MM.1S (cell line): ENCODE results near the gene ASCC2.
"Not testable (repeated sequence)": the region's sequence is repeated elsewhere in the genome, so short reads cannot be mapped to it uniquely, and the experiment has no call there.

ENCODE experiments used
- DNase-seq: peaks from one replicate; pipeline ENCODE4 v3.0.0-alpha.2; 2015
- H2AFZ ChIP-seq: fragments of 300-600 bp; sonication (generic); 2 replicates; pipeline ENCODE4 v1.6.0; 2016; ENCODE audit warnings: antibody characterized with exemption, low read length
- H3F3A ChIP-seq: fragments of 300-600 bp; sonication (generic); 2 replicates; pipeline ENCODE4 v1.6.1; 2016; ENCODE audit warnings: mild to moderate bottlenecking, antibody characterized with exemption, low read length, moderate library complexity, mixed read lengths; ENCODE audit not compliant: insufficient read depth
- H3K27ac ChIP-seq: fragments of 300-600 bp; sonication (generic); 2 replicates; pipeline ENCODE4 v1.5.1; 2016; ENCODE audit warnings: mild to moderate bottlenecking, low read length
- H3K27me3 ChIP-seq: fragments of 300-600 bp; sonication (generic); replicated peaks from 2 replicates; pipeline ENCODE4 v1.6.0; 2016; ENCODE audit warnings: low read length; ENCODE audit not compliant: insufficient read depth
- H3K36me3 ChIP-seq: fragments of 300-600 bp; sonication (generic); replicated peaks from 2 replicates; pipeline ENCODE4 v1.6.1; 2016; ENCODE audit warnings: mild to moderate bottlenecking, low read length, mixed read lengths; ENCODE audit not compliant: insufficient read depth
- H3K4me1 ChIP-seq: fragments of 300-600 bp; sonication (generic); 2 replicates; pipeline ENCODE4 v1.6.1; 2016; ENCODE audit warnings: low read length, mixed read lengths
- H3K4me2 ChIP-seq: fragments of 300-600 bp; sonication (generic); 2 replicates; pipeline ENCODE4 v1.6.0; 2016; ENCODE audit warnings: low read depth, low read length
- H3K4me3 ChIP-seq: fragments of 300-600 bp; sonication (generic); 2 replicates; pipeline ENCODE4 v1.5.1; 2016; ENCODE audit warnings: low read length, mixed read lengths
- H3K79me2 ChIP-seq: fragments of 300-600 bp; sonication (generic); 2 replicates; pipeline ENCODE4 v1.6.1; 2016; ENCODE audit warnings: mixed run types, low read length, mixed read lengths
- H3K9ac ChIP-seq: fragments of 300-600 bp; sonication (generic); 2 replicates; pipeline ENCODE4 v1.6.1; 2016; ENCODE audit warnings: low read length, mixed read lengths
- H3K9me2 ChIP-seq: fragments of 300-600 bp; sonication (generic); replicated peaks from 2 replicates; pipeline ENCODE4 v1.6.1; 2016; ENCODE audit warnings: mild to moderate bottlenecking, low read length, mixed read lengths; ENCODE audit not compliant: insufficient read depth
- H3K9me3 ChIP-seq: fragments of 300-600 bp; sonication (generic); replicated peaks from 2 replicates; pipeline ENCODE4 v1.6.1; 2016; ENCODE audit warnings: mild to moderate bottlenecking, low read length, mixed read lengths; ENCODE audit not compliant: insufficient read depth
- H4K20me1 ChIP-seq: fragments of 300-600 bp; sonication (generic); 2 replicates; pipeline ENCODE4 v1.6.1; 2016; ENCODE audit warnings: mild to moderate bottlenecking, low read length, moderate library complexity, mixed read lengths; ENCODE audit not compliant: insufficient read depth
- CTCF ChIP-seq: fragments of 300-600 bp; sonication (generic); IDR thresholded peaks from 2 replicates; pipeline ENCODE4 v1.5.1; 2016; ENCODE audit warnings: antibody characterized with exemption, low read length, mixed read lengths
- EZH2 ChIP-seq: fragments of 300-600 bp; sonication (generic); optimal IDR thresholded peaks from 2 replicates; pipeline ENCODE3; 2017; ENCODE audit warnings: low read depth, mild to moderate bottlenecking, antibody characterized with exemption, low read length, mixed read lengths
- EZH2phosphoT487 ChIP-seq: fragments of 300-600 bp; sonication (generic); IDR thresholded peaks from 2 replicates; pipeline ENCODE4 v1.6.1; 2018; ENCODE audit warnings: antibody characterized with exemption, low read length

The ASCC2 gene

DNA sequence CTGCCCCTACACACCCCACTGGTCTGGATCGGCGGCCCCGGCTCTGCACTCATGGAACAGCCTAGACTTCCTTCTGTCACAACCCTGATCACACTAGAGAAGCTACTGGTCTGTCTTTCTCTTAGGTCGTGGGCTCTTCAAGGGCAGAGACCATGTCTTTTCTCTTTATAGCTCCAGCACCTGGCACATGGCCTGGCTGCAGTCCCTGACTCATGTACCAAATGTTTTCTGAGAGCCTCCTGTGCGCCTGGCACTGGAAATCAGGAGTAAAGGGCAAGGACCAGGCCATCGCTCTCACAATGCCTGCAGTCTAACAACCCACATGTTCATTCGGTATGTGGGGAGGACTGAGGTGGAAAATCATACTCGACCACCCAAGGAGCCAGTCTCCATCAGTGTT lies 7.5 kb downstream of the ASCC2 start:
- no peak overlapping the region for H2AFZ ChIP-seq
- peaks cover 10% of the 10 kb centered on the region for H3K79me2 ChIP-seq
- H3K9ac ChIP-seq, result no peak overlapping the region
- no peaks in the 10 kb centered on the region for H3K36me3 ChIP-seq
- TF ChIP-seq EZH2, result no peak
- TF ChIP-seq EZH2phosphoT487, result no peak
- no peak for TF ChIP-seq CTCF
- DNase-seq, result no peak
- H3F3A ChIP-seq, result no peaks in the 10 kb centered on the region
- no peaks in the 10 kb centered on the region for H4K20me1 ChIP-seq
- no peak overlapping the region for H3K4me3 ChIP-seq
- no peaks in the 10 kb centered on the region for H3K4me1 ChIP-seq
- no peak overlapping the region for H3K4me2 ChIP-seq
- no peaks in the 10 kb centered on the region for H3K27me3 ChIP-seq
- H3K27ac ChIP-seq, result no peak overlapping the region
- no peaks in the 10 kb centered on the region for H3K9me2 ChIP-seq
- no peaks in the 10 kb centered on the region for H3K9me3 ChIP-seq

GRCh38 chr22:29827726-29828125 lies 10.3 kb downstream of the ASCC2 start:
- H3K36me3 ChIP-seq, H2AFZ ChIP-seq, H3K4me3 ChIP-seq, H3K27ac ChIP-seq, H3K9me2 ChIP-seq, H3K4me1 ChIP-seq, DNase-seq, H3K9me3 ChIP-seq, H3K4me2 ChIP-seq, H3K9ac ChIP-seq, H4K20me1 ChIP-seq, H3F3A ChIP-seq, H3K79me2 ChIP-seq, H3K27me3 ChIP-seq: not testable (repeated sequence)

GRCh38 chr22:29827091-29827490 lies 11.0 kb downstream of the ASCC2 start:
- no peak for DNase-seq
- TF ChIP-seq EZH2phosphoT487 (no peak), EZH2 (no peak), CTCF (no peak)
- no peaks in the 10 kb centered on the region for H3K36me3 ChIP-seq

GRCh38 chr22:29825578-29825977 lies 12.5 kb downstream of the ASCC2 start:
- H3K4me3 ChIP-seq, result no peak overlapping the region
- H3K27ac ChIP-seq, result no peak overlapping the region
- H3F3A ChIP-seq, result no peaks in the 10 kb centered on the region
- H3K36me3 ChIP-seq, result no peaks in the 10 kb centered on the region
- no peaks in the 10 kb centered on the region for H3K79me2 ChIP-seq
- no peak overlapping the region for H3K9ac ChIP-seq
- TF ChIP-seq CTCF (no peak), EZH2 (no peak), EZH2phosphoT487 (no peak)
- no peak for DNase-seq
- H3K9me2 ChIP-seq, result no peaks in the 10 kb centered on the region
- no peaks in the 10 kb centered on the region for H4K20me1 ChIP-seq
- H3K4me2 ChIP-seq, result no peak overlapping the region
- H2AFZ ChIP-seq, result no peak overlapping the region
- no peaks in the 10 kb centered on the region for H3K4me1 ChIP-seq
- H3K9me3 ChIP-seq, result no peaks in the 10 kb centered on the region
- H3K27me3 ChIP-seq, result no peaks in the 10 kb centered on the region

More at GRCh38 chr22:29827091-29827490, 11.0 kb downstream of the ASCC2 start:
- Histone ChIP-seq H3K4me2 (no peak overlapping the region), H3K27me3 (no peaks in the 10 kb centered on the region), H4K20me1 (no peaks in the 10 kb centered on the region), H3K9ac (no peak overlapping the region), H3K79me2 (no peaks in the 10 kb centered on the region), H3F3A (no peaks in the 10 kb centered on the region), H3K9me3 (no peaks in the 10 kb centered on the region), H3K27ac (no peak overlapping the region), H2AFZ (no peak overlapping the region), H3K9me2 (no peaks in the 10 kb centered on the region), H3K4me3 (no peak overlapping the region), H3K4me1 (no peaks in the 10 kb centered on the region)
